Endothelial cell of umbilical vein (primary cell): ENCODE measurements around the gene MOB3C.

Experiments used
- CTCF ChIP-seq, 2 donors: IDR thresholded peaks; 1 replicate in 1 of 2; 2 replicates in 1 of 2; pipeline ENCODE4 v1.5.1; 2011; ENCODE audit warnings: low read length in 2 of 2, mild to moderate bottlenecking in 2 of 2, moderate library complexity in 2 of 2, control low read depth in 1 of 2, inconsistent platforms in 1 of 2, low read depth in 1 of 2; ENCODE audit not compliant: insufficient read depth in 1 of 2; ENCODE audit errors: extremely low read depth in 1 of 2
- POLR2A ChIP-seq: IDR thresholded peaks from 2 replicates; pipeline ENCODE4 v1.6.1; 2012; ENCODE audit warnings: low read depth, mild to moderate bottlenecking, control low read depth, low read length

GRCh38 chr1:46646331-46646730, 29.7 kb upstream of the MOB3C start:
- TF ChIP-seq POLR2A (no peak), CTCF (IDR thresholded peaks at IDR 0.05; ENCODE audit: extremely low read depth in 1 of 2, insufficient read depth in 1 of 2, low read depth in 1 of 2, low read length in 2 of 2) (no peak)
